HG03521 (cell line): ENCODE results near the gene S100A3.
"Not testable (repeated sequence)": the region's sequence is repeated elsewhere in the genome, so short reads cannot be mapped to it uniquely, and the experiment has no call there.

Experiments used
- ATAC-seq: cut with Tn5 transposase; IDR thresholded peaks from one replicate; pipeline ENCODE4 v1.9.1; 2021; ENCODE audit warnings: mild to moderate bottlenecking, moderate library complexity; ENCODE audit not compliant: unreplicated experiment

S100A3 gene, protein sequence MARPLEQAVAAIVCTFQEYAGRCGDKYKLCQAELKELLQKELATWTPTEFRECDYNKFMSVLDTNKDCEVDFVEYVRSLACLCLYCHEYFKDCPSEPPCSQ

DNA sequence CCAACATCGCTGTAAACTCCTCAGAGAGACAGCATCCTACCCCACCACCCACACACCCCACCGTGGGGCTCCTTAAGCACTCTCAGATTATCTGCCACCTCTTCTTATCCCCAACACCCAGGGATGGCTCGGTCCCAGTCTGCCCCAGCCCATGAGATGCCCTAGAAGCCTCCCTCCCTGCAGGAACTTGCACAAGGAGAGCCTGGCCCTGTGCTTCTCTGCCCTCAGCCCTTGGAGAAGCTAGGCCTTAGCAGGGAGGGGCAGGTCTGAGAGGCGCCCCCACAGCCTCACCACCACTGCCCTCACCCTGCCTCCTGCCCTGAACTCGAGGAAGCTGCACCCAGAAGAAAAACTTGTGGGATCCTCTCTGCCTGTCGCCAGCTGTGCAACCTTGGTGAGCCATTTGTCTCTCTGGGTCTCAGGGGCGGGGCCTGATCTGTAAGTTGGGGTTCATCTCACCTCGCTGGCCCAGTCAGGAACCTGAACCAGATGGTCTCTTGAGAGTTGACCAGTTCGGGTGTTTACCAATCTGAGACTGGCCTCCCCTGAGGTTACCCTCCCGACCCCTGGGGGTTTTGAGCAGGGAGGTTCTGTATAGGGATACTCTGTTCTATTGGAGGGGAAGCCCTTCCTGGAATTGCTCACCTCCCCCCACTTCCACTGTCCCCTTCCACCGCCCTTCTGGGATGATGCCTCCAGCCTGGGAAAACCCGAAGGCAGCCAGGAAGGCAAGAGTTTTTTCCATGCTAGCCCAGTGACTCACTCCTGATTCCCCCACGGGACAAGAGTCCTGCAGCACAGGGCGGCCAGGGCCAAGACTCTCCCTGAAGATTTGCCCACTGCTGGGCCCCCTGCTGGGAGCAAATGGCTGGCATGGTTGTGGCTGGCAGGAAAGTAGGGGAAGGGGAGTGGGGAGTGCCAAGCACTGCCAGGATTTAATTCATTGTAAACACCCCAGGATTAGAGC is at the start of gene S100A3:
Gene S100A3 (minus strand): TSS at position 537 of the 967 bp plus-strand sequence. CDS start 773 bp downstream, outside the sequence.
- ATAC-seq: no peak

GRCh38 chr1:153598309-153599172 is 49.5 kb upstream of the S100A3 start:
- peak; percentile 94 for ATAC-seq

- no peak for ATAC-seq
Measured at GRCh38 chr1:153597206-153597605, 48.1 kb upstream of the S100A3 start.

DNA sequence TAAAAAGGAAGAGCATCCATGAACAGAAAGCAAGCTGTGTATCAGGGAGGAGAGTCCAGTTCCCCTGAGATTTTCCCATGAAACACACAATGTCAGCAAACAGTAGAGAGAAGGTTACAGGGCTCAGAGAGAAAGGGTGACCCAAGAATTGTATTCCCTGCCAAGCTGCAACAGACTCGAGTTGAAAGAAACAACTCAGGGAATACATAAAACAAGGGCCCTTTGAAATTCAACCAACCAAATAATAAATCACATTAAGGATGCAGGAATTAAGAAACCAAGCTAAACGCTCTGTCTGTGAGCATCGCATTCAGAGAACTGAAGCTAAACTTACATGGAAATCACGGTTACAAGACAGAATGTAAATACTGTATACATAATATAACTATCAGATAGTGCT is 43.7 kb upstream of the S100A3 start:
- ATAC-seq: no peak

GRCh38 chr1:153588482-153588881 is 39.4 kb upstream of the S100A3 start:
- ATAC-seq: no peak

GRCh38 chr1:153588033-153588432 is 39.0 kb upstream of the S100A3 start:
- not testable (repeated sequence) for ATAC-seq

DNA sequence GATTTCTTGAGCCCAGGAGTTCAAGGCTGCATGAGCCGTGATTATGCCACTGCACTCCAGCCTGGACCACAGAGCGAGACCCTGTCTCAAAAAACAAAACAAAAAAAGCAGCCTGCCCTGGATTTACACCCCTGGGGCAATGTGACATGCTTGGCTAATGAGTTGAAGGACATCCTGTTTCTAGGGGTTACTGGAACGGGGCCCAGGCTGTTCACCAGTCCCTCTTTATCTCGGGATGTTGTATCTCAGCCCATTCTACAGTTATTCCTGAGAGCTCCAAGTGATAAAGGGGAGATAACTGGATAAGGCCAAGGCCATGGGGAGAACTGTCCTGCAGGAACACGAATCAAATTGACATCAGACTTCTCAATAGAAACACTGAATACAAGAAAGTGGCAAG is 38.3 kb upstream of the S100A3 start:
- no peak for ATAC-seq

- ATAC-seq: no peak
Measured at GRCh38 chr1:153586347-153586746, 37.3 kb upstream of the S100A3 start.

DNA sequence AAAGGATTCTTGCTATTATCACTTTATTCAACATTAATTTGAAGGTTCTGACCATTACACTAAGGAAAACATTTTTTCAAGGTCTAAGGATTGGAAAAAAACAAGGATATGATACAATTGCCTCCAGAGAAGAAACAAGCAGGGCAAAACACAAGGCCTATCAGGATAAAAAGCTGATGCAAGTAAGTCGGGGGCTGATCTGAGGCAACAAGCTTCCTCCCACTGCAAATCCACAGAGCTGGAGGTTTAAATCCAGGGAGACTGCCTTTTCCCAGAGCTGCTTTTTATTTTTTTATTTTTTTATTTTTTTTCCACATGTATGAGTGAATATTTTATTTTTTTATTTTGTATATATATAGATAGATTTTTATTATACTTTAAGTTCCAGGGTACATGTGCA is 35.9 kb upstream of the S100A3 start:
- ATAC-seq: no peak

DNA sequence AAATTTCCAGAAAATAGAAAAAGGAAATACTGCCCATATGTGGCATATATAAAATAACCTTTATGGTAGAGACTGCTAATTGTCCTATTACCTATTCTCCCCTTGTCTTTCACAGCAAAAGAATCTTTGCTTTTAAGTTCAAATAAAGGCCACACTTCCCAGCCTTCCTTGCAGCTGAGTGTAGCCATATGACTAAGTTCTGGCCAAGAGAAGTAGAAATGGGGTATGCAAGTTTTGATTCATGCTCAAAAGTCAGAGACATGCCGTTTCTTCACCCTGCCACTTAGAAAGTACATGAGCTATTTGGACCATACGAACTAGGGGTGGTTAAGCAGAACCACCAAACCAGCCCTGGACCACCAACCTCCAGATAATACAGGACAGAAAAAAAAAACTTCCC is 34.9 kb upstream of the S100A3 start:
- ATAC-seq: no peak

- not testable (repeated sequence) for ATAC-seq
Measured at GRCh38 chr1:153583514-153583913, 34.5 kb upstream of the S100A3 start.

GRCh38 chr1:153582836-153583235 is 33.8 kb upstream of the S100A3 start:
- ATAC-seq: not testable (repeated sequence)

DNA sequence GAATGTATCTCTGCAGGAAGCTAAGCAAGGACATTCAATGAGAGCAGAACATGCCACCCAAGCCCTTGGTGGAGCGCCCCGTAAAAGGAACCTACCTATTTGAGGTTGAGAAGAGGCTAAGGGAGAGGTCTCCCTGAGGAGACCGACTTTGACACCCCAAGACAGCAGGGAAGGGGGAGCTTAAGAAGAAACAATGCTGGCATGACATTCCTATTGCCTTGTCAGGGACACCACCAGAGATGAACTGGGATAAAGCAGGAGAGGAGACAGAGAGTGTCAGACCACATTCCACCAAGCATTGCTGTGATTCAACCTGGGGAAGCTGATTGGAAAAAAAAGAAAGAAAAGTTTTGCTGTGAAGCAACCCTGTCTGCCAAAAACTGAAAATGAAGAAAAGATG is 29.9 kb upstream of the S100A3 start:
- ATAC-seq: no peak

GRCh38 chr1:153578490-153578889 is 29.4 kb upstream of the S100A3 start:
- ATAC-seq: no peak

DNA sequence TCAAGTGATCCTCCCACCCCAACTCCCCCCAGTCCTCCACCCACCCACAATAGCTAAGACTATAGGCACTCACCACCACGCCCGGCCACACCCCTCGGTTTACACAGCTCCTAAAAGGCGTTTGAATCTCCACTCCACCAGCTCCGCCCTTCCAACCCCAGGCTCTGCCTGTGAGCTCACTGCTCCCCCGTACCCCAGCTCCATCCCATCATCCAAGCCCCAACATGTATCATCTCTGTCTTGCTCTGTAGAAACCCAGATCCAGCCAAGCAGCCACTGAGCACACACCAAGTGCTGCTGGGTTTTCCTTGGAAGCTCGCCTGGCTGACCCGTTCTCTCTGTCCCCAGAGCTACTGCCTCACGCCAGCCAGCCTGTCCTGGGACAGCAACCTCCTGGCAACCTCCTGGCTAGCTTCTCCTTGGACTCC is 28.6 kb upstream of the S100A3 start:
- no peak for ATAC-seq

DNA sequence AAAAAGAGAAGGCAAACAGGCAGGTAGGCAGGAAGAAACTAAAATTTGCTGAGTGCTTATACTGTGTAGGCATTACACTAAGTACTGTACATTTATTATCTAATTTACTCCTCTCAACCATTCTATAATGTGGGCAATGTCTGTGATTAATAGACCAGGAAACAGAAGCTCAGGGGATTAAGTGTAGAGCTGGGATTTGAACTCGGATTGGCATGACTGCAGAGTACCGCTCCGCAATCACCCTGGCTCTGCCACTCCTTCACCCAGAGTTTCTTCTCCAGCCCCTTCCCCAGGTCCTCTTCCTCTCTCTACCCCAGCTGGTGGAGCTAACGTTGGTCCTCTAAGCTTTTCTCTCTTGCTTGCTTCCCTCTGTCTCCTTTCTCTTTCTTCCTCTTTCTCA is 28.1 kb upstream of the S100A3 start:
- ATAC-seq: no peak

GRCh38 chr1:153575497-153575896 is 26.4 kb upstream of the S100A3 start:
- not testable (repeated sequence) for ATAC-seq

- ATAC-seq: not testable (repeated sequence)
Measured at GRCh38 chr1:153575081-153575491, 26.0 kb upstream of the S100A3 start.

DNA sequence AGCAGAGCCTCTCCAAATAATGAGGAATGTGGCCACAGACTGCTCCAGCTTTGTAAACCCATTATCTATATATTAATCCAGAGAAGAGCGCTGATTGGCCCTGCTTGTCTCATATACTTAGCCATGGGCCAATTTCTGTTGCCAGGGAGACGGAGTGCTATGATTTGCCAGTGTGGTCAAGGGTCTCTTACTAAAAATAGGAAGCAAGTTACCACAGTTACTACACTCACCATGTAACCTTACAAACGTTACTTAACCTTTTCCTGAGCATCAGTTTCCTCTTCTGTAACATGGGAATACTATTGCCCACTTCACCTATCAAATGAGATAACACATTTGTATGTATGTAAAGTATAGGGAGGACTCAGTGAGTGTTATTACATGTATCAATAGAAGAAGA is 24.3 kb upstream of the S100A3 start:
- ATAC-seq: no peak

DNA sequence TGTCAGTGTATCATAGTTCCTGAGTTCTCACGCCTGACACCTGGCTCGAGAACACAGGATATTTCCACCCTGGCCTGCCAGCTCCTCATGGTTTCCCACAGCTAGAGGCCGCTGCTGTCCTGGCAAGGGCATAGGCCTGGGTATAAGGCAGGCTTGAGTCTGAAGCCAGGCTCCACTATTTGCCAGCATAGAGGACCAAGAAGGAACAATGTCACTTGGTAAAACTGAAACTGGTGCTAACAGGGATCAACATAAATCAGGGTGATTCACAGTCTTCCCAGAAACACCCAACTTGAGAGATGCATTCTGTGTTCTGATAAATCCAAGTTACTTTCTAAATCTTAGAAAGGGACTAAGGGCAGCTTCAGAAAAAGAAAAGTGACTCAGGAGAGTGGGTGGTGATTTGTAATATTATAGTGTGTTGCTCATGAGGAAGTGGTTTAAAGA is 23.5 kb upstream of the S100A3 start:
- ATAC-seq: no peak

GRCh38 chr1:153571706-153572105 is 22.6 kb upstream of the S100A3 start:
- no peak for ATAC-seq
